SK-N-SH (cell line): Measurements from ENCODE around the gene HDAC4. TPM values are rescaled to one million over a fixed set of nuclear protein-coding genes. Genes with fewer than 3 reads are reported as not detected.

ENCODE experiments used
- CTCF ChIA-PET: fragments of 300-600, 350-600 bp; formaldehyde crosslinking; extraction: SDS; loops from one replicate; lab custom pipeline; 2021; lab: Yijun Ruan, JAX
- POLR2A ChIA-PET: fragments of 350-600 bp; sonication (Branson Sonifier 250); formaldehyde crosslinking; extraction: SDS; loops from one replicate; lab custom pipeline; 2020; ENCODE audit warnings: antibody characterized with exemption, inconsistent platforms; lab: Yijun Ruan, JAX
- DNase-seq: peaks from one replicate; pipeline ENCODE4 v3.0.0; 2012
- H2AFZ ChIP-seq: fragments of 200-600 bp; sonication (generic); 2 replicates; pipeline ENCODE4 v1.8.1; 2016; ENCODE audit warnings: antibody characterized with exemption, mild to moderate bottlenecking, low read depth
- H3F3A ChIP-seq: fragments of 200-600 bp; sonication (generic); replicated peaks from 2 replicates; pipeline ENCODE3; 2016; ENCODE audit warnings: antibody characterized with exemption, mild to moderate bottlenecking; ENCODE audit not compliant: insufficient read depth
- H3K27ac ChIP-seq, 2 experiments: fragments of 200-500 bp in 1 of 2; fragments of 200-600 bp in 1 of 2; sonication (Bioruptor generic) in 1 of 2; sonication (generic), shearing (Covaris generic) in 1 of 2; 2 replicates each; pipeline versions ENCODE4 v1.5.1 to v1.6.1; 2014 to 2016; ENCODE audit warnings: low read depth in 2 of 2, inconsistent platforms in 1 of 2, low read length in 1 of 2, mild to moderate bottlenecking in 1 of 2, mixed read lengths in 1 of 2
- H3K27me3 ChIP-seq: fragments of 200-600 bp; sonication (generic), shearing (Covaris generic); 2 replicates; pipeline ENCODE4 v1.6.1; 2016; ENCODE audit warnings: mixed run types; ENCODE audit not compliant: insufficient read depth
- H3K36me3 ChIP-seq, 2 experiments: fragments of 200-500 bp in 1 of 2; fragments of 200-600 bp in 1 of 2; sonication (Bioruptor generic) in 1 of 2; sonication (generic) in 1 of 2; replicated peaks in 1 of 2; 2 replicates each; pipeline versions ENCODE3 to v1.5.1; 2014 to 2016; ENCODE audit warnings: low read length in 1 of 2, mild to moderate bottlenecking in 1 of 2; ENCODE audit not compliant: insufficient read depth in 2 of 2, control insufficient read depth in 1 of 2
- H3K4me1 ChIP-seq, 2 experiments: fragments of 200-500 bp in 1 of 2; fragments of 200-600 bp in 1 of 2; sonication (Bioruptor generic) in 1 of 2; sonication (generic), shearing (Covaris generic) in 1 of 2; 2 replicates each; pipeline versions ENCODE4 v1.5.1 to v1.6.1; 2014 to 2016; ENCODE audit warnings: low read depth in 1 of 2, low read length in 1 of 2, mixed run types in 1 of 2; ENCODE audit not compliant: insufficient read depth in 2 of 2, control insufficient read depth in 1 of 2
- H3K4me2 ChIP-seq: fragments of 200-600 bp; sonication (generic), shearing (Covaris generic); 2 replicates; pipeline ENCODE4 v1.6.1; 2017; ENCODE audit warnings: mixed run types
- H3K4me3 ChIP-seq, 2 experiments: fragments of 200-500 bp in 1 of 2; fragments of 200-600 bp in 1 of 2; sonication (Bioruptor generic) in 1 of 2; sonication (generic), shearing (Covaris generic) in 1 of 2; 2 replicates each; pipeline versions ENCODE4 v1.5.1 to v1.8.1; 2014 to 2016; ENCODE audit warnings: low read depth in 2 of 2, inconsistent platforms in 1 of 2, low read length in 1 of 2, mild to moderate bottlenecking in 1 of 2, mixed read lengths in 1 of 2, moderate library complexity in 1 of 2
- H3K79me2 ChIP-seq: fragments of 200-600 bp; sonication (generic); 2 replicates; pipeline ENCODE4 v1.8.1; 2017; ENCODE audit warnings: mild to moderate bottlenecking; ENCODE audit not compliant: insufficient read depth
- H3K9ac ChIP-seq: fragments of 200-600 bp; sonication (generic); 2 replicates; pipeline ENCODE4 v1.6.1; 2017; ENCODE audit warnings: mixed run types
- H3K9me2 ChIP-seq: fragments of 200-600 bp; sonication (generic); 2 replicates; pipeline ENCODE4 v1.6.1; 2017; ENCODE audit warnings: mixed run types
- H3K9me3 ChIP-seq: fragments of 200-600 bp; sonication (generic); 2 replicates; pipeline ENCODE4 v1.6.1; 2017; ENCODE audit warnings: mixed run types, mild to moderate bottlenecking, moderate library complexity
- H4K20me1 ChIP-seq: fragments of 200-600 bp; sonication (generic); 2 replicates; pipeline ENCODE4 v1.6.1; 2017; ENCODE audit warnings: mild to moderate bottlenecking, mixed run types; ENCODE audit not compliant: insufficient read depth
- CHD2 ChIP-seq: fragments of 150-350 bp; IDR thresholded peaks from 2 replicates; pipeline ENCODE4 v1.6.1; 2018; ENCODE audit warnings: low read length; ENCODE audit not compliant: partially characterized antibody
- ELF1 ChIP-seq: IDR thresholded peaks from 2 replicates; pipeline ENCODE4 v1.4.0; 2012
- EZH2phosphoT487 ChIP-seq: fragments of 200-600 bp; sonication (generic); IDR thresholded peaks from 2 replicates; pipeline ENCODE4 v1.6.1; 2017; ENCODE audit warnings: low read depth, mixed run types, mild to moderate bottlenecking, antibody characterized with exemption, moderate library complexity, borderline replicate concordance
- FOXJ3 ChIP-seq: sonication (generic); formaldehyde crosslinking; IDR thresholded peaks from 2 replicates; pipeline ENCODE4 v1.5.1; 2020; ENCODE audit warnings: mild to moderate bottlenecking, missing genetic modification reagents
- FOXM1 ChIP-seq: IDR thresholded peaks from 2 replicates; pipeline ENCODE4 v1.4.0; 2012; ENCODE audit warnings: low read depth, mild to moderate bottlenecking
- GABPA ChIP-seq: IDR thresholded peaks from 2 replicates; pipeline ENCODE4 v1.4.0; 2012; ENCODE audit warnings: low read depth, mild to moderate bottlenecking
- GATA2 ChIP-seq: sonication (generic); formaldehyde crosslinking; IDR thresholded peaks from 2 replicates; pipeline ENCODE4 v1.5.0; 2020; ENCODE audit warnings: mild to moderate bottlenecking, missing genetic modification reagents
- IRF3 ChIP-seq: fragments of 150-350 bp; IDR thresholded peaks from 2 replicates; pipeline ENCODE4 v1.6.1; 2016; ENCODE audit warnings: mild to moderate bottlenecking, low read depth, low read length
- JUND ChIP-seq: IDR thresholded peaks from 2 replicates; pipeline ENCODE4 v1.4.0; 2012
- MAX ChIP-seq: IDR thresholded peaks from 2 replicates; pipeline ENCODE4 v1.4.0; 2012; ENCODE audit warnings: low read depth
- MXI1 ChIP-seq: IDR thresholded peaks from 2 replicates; pipeline ENCODE4 v1.6.1; 2012; ENCODE audit warnings: mild to moderate bottlenecking, low read depth, low read length, improper control_type of control experiment
- NFIC ChIP-seq: IDR thresholded peaks from 2 replicates; pipeline ENCODE4 v1.4.0; 2012; ENCODE audit warnings: borderline replicate concordance
- RAD21 ChIP-seq: IDR thresholded peaks from 2 replicates; pipeline ENCODE4 v1.6.1; 2012; ENCODE audit warnings: mild to moderate bottlenecking, low read length
- REST ChIP-seq: IDR thresholded peaks from 2 replicates; pipeline ENCODE4 v1.6.1; 2012; ENCODE audit warnings: mild to moderate bottlenecking, low read depth, low read length, moderate library complexity
- RFX5 ChIP-seq: IDR thresholded peaks from 2 replicates; pipeline ENCODE4 v1.6.1; 2012; ENCODE audit warnings: mild to moderate bottlenecking, improper control_type of control experiment, low read length
- SIN3A ChIP-seq: IDR thresholded peaks from 2 replicates; pipeline ENCODE4 v1.6.1; 2012; ENCODE audit warnings: low read depth, mild to moderate bottlenecking, low read length, moderate library complexity, borderline replicate concordance
- TCF12 ChIP-seq: IDR thresholded peaks from 2 replicates; pipeline ENCODE4 v1.4.0; 2012
- WGBS: methylation state at CpG from one replicate; pipeline ENCODE4 v1.1.6; 2017; ENCODE audit warnings: low lambda C conversion rate; 5-methylcytosine and 5-hydroxymethylcytosine counted together
- polyA plus RNA-seq, 3 experiments: library from polyadenylated mRNA; depleted of rRNA; stranded (reverse); fragments of >200 nt; gene quantifications; 2 replicates each; pipeline ENCODE4 v1.2.3, GENCODE V29; 2012
- TF ChIP-seq, protein P1 (sequence below): fragments of 200-600 bp; sonication (generic); IDR thresholded peaks from 2 replicates; pipeline ENCODE4 v1.6.1; 2017; ENCODE audit warnings: antibody characterized with exemption, mild to moderate bottlenecking, moderate library complexity

Gene HDAC4
- polyA plus RNA-seq, 1 of the 3 experiments (the other 2 are of a cell fraction), result 5.5 TPM

- 84% methylated on average over 6 of the region's 6 CpGs for WGBS
- CTCF ChIA-PET, result no interaction called here
- Histone ChIP-seq H4K20me1 (no peaks in the 10 kb centered on the region), H2AFZ (no peak overlapping the region), H3K4me2 (no peak overlapping the region), H3F3A (peaks cover 9% of the 10 kb centered on the region), H3K9ac (no peak overlapping the region), H3K27ac (peak overlapping the region in 1 of 2 experiments; percentile 34; a peak in 2 of 4 replicates), H3K79me2 (peaks cover 20% of the 10 kb centered on the region; the same call in 1 of the 2 replicates), H3K27me3 (no peaks in the 10 kb centered on the region), H3K4me1 (peaks cover 13 to 34% of the 10 kb centered on the region in 2 experiments; a peak in 3 of 4 replicates), H3K4me3 (no peak overlapping the region), H3K36me3 (no peaks in the 10 kb centered on the region), H3K9me2 (no peaks in the 10 kb centered on the region), H3K9me3 (no peaks in the 10 kb centered on the region)
- TF ChIP-seq JUND, result no peak
- no peak for TF ChIP-seq IRF3
- peak; percentile 33; the same call in 1 of the 2 replicates for TF ChIP-seq GATA2 (CRISPR knock-in tag)
- no peak for DNase-seq
- POLR2A ChIA-PET, result no interaction called here
Observed at GRCh38 chr2:239256350-239256743, 144.5 kb downstream of the HDAC4 start.

DNA sequence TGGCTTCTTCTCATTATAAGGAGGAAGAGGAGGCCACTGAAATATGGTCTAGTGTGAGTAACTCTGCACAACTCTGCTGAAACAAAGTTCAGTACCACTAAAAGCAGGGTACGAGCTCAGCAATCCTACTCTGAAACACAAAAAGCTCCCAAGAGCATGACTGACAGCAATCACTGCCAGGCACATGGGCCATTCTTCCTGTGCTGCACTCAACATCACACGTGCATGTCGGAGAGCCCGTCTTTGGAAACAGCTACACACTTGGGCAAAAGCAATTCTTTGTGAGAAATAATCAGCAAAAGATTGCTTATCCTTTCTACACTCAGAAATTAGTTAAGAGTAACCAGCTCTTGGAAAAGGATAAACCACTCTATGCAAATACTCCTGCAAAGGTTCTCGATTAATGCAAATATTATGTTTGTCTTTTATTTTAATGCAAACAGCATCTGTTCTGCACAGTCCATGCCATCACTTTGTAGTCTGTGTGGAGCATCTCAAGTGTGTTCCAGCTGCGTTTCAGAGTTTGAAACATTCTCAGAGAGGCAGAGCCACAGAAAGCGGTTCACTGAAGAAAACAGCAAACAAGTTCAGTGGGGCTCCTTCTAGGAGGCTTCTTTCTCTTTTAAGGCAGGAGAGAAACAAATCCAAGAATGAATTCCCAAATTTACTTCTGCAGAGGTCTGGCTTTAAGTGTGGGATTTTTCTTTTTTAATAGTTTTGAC lies 145.0 kb downstream of the HDAC4 start:
- H3K36me3 ChIP-seq, result no peaks in the 10 kb centered on the region
- H3K4me3 ChIP-seq, result no peak overlapping the region
- H4K20me1 ChIP-seq, result no peaks in the 10 kb centered on the region
- H3K9me2 ChIP-seq, result no peaks in the 10 kb centered on the region
- ChIA-PET POLR2A (no interaction called here), CTCF (interaction anchor here (0.6 kb wide), 1 partner anchor 53 kb away, joined by 3 read pairs; no protein-coding TSS in a partner anchor)
- H3K27ac ChIP-seq, result peak overlapping the region in 1 of 2 experiments; percentile 34; a peak in 1 of 4 replicates
- H3K9ac ChIP-seq, result no peak overlapping the region
- no peaks in the 10 kb centered on the region for H3K9me3 ChIP-seq
- H3F3A ChIP-seq, result peaks cover 9% of the 10 kb centered on the region
- H2AFZ ChIP-seq, result no peak overlapping the region
- no peak for DNase-seq
- no peaks in the 10 kb centered on the region for H3K27me3 ChIP-seq
- no peak overlapping the region for H3K4me2 ChIP-seq
- no peak for TF ChIP-seq EZH2phosphoT487
- no peak for TF ChIP-seq JUND
- TF ChIP-seq, protein P1, sequence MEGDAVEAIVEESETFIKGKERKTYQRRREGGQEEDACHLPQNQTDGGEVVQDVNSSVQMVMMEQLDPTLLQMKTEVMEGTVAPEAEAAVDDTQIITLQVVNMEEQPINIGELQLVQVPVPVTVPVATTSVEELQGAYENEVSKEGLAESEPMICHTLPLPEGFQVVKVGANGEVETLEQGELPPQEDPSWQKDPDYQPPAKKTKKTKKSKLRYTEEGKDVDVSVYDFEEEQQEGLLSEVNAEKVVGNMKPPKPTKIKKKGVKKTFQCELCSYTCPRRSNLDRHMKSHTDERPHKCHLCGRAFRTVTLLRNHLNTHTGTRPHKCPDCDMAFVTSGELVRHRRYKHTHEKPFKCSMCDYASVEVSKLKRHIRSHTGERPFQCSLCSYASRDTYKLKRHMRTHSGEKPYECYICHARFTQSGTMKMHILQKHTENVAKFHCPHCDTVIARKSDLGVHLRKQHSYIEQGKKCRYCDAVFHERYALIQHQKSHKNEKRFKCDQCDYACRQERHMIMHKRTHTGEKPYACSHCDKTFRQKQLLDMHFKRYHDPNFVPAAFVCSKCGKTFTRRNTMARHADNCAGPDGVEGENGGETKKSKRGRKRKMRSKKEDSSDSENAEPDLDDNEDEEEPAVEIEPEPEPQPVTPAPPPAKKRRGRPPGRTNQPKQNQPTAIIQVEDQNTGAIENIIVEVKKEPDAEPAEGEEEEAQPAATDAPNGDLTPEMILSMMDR, result no peak
- TF ChIP-seq FOXJ3 (CRISPR knock-in tag), result no peak
- no peak for TF ChIP-seq RFX5
- no peak for TF ChIP-seq MXI1
- no peak for TF ChIP-seq MAX
- no peak for TF ChIP-seq RAD21
- no peak for TF ChIP-seq REST
- no peak for TF ChIP-seq NFIC
- TF ChIP-seq GABPA, result no peak
- TF ChIP-seq GATA2 (CRISPR knock-in tag), result no peak
- TF ChIP-seq SIN3A, result no peak
- TF ChIP-seq FOXM1, result no peak
- TF ChIP-seq ELF1, result no peak
- TF ChIP-seq TCF12, result no peak
- TF ChIP-seq CHD2, result no peak
- peaks cover 20% of the 10 kb centered on the region; the same call in 1 of the 2 replicates for H3K79me2 ChIP-seq
- peaks cover 13 to 31% of the 10 kb centered on the region in 2 experiments; a peak in 3 of 4 replicates for H3K4me1 ChIP-seq
- WGBS, result 92% methylated on average over 7 of the region's 7 CpGs
